Measurements from ENCODE around the gene OR51D1.

DNA sequence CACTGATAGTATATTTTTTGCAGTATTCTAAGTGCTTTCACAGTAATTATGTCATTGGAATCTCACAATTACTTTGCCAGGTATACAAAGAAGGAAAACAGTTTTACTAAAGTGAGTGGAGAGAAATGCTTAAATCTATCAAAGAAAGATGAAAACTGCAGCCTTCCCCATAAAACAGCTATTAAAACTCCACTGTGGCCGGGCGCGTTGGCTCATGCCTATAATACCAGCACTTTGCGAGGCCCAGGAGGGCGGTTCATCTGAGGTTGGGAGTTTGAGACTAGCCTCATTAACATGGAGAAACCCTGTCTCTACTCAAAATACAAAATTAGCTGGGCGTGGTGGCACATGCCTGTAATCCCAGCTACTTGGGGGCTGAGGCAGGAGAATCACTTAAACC is 25.6 kb downstream of the OR51D1 start:
- no peak for TF ChIP-seq POLR2A (IDR thresholded peaks at IDR 0.05)
- TF ChIP-seq, protein P1, sequence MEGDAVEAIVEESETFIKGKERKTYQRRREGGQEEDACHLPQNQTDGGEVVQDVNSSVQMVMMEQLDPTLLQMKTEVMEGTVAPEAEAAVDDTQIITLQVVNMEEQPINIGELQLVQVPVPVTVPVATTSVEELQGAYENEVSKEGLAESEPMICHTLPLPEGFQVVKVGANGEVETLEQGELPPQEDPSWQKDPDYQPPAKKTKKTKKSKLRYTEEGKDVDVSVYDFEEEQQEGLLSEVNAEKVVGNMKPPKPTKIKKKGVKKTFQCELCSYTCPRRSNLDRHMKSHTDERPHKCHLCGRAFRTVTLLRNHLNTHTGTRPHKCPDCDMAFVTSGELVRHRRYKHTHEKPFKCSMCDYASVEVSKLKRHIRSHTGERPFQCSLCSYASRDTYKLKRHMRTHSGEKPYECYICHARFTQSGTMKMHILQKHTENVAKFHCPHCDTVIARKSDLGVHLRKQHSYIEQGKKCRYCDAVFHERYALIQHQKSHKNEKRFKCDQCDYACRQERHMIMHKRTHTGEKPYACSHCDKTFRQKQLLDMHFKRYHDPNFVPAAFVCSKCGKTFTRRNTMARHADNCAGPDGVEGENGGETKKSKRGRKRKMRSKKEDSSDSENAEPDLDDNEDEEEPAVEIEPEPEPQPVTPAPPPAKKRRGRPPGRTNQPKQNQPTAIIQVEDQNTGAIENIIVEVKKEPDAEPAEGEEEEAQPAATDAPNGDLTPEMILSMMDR (IDR thresholded peaks at IDR 0.05), result no peak

Measured in adrenal gland (tissue), 5 donors.